Mononuclear cell (primary cell): ENCODE results near the gene MCM6. TPM values are rescaled to one million over a fixed set of nuclear protein-coding genes. Genes with fewer than 3 reads are reported as not detected.
A peak's percentile ranks its signal among the peaks of the same experiment; 100 is the strongest.

Source experiments
- H3K27me3 ChIP-seq: 2 replicates; pipeline ENCODE4 v1.6.0; 2011; ENCODE audit warnings: low read length, control low read depth; ENCODE audit not compliant: insufficient read depth
- H3K4me1 ChIP-seq: 2 replicates; pipeline ENCODE4 v1.5.1; 2011; ENCODE audit warnings: mild to moderate bottlenecking, low read length, control low read depth; ENCODE audit not compliant: insufficient read depth
- H3K4me3 ChIP-seq: 2 replicates; pipeline ENCODE4 v1.5.1; 2011; ENCODE audit warnings: mild to moderate bottlenecking, low read length, moderate library complexity
- H3K9me3 ChIP-seq: 2 replicates; pipeline ENCODE4 v1.5.1; 2011; ENCODE audit warnings: low read depth, mild to moderate bottlenecking, control low read depth, low read length
- total RNA-seq: library from RNA; depleted of rRNA; stranded (reverse); fragments of >200 nt; gene quantifications from one replicate; pipeline ENCODE4 v1.2.3, GENCODE V29; 2012

Gene MCM6
- 29.5 TPM for total RNA-seq

DNA sequence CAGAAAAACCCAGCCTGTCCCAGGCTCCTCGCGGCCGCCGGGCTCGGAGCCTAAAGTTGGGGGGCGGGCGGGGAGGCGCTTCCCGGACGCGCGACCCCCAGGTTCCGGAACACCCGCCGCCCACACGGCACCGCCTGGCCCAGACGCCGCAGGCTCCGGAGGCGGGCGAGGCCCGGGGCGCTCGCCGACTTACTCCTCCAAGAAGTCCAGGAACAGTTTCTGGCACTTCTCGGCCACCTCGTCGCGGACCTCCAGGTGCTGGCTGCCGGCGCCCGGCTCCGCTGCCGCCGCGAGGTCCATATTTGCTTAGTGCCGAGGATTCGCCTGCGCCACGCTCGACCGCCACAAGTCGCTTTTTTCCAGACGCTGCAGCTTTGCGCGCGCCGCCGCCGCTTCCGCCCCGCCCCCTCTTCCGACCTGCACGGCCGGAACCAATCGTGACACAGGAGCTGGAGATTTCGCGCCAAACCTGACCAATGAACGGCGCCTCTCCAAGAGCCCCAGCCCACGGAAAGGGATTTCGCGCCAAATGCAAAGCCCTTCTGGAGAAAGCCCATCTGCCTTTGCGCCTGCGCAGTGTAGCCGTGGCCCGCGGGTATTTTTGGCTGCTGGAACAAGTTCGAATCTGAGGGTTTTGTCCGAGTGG is at the start of gene MCM6:
MCM6 (minus strand) TSS at position 378 of the 646 bp plus-strand sequence; CDS start at position 300, 78 bp downstream.
- H3K27me3 ChIP-seq = no peaks in the 10 kb centered on the region
- peaks cover 27% of the 10 kb centered on the region for H3K4me1 ChIP-seq
- no peaks in the 10 kb centered on the region for H3K9me3 ChIP-seq
- peak within 1 kb of the TSS; percentile 69 for H3K4me3 ChIP-seq

GRCh38 chr2:135925571-135925970 is 49.3 kb upstream of the MCM6 start:
- no peaks in the 10 kb centered on the region for H3K9me3 ChIP-seq
- H3K4me1 ChIP-seq = no peaks in the 10 kb centered on the region
- no peak overlapping the region for H3K4me3 ChIP-seq
- no peaks in the 10 kb centered on the region for H3K27me3 ChIP-seq

GRCh38 chr2:135916207-135916606 is 40.0 kb upstream of the MCM6 start:
- no peak overlapping the region for H3K4me3 ChIP-seq
- H3K4me1 ChIP-seq = no peaks in the 10 kb centered on the region
- no peaks in the 10 kb centered on the region for H3K27me3 ChIP-seq
- H3K9me3 ChIP-seq = no peaks in the 10 kb centered on the region

DNA sequence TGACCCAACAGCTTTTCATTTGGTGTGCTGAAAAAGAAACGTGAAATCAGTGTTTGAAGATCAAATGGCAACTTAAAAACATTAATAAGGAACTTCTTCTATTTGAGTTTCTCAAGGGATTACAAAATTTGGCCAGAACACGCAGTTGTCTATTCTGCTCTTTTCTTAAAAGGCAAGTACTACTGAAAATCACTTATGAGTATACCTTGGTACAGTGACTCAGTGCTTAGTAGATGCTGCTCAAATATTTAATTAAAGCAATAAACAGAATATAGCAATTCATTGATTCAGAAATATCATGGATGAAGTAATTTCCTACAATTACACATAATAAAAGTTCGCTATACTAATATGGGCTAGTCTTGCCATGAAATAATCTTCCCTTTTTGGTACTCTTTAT is 38.2 kb upstream of the MCM6 start:
- no peaks in the 10 kb centered on the region for H3K4me1 ChIP-seq
- H3K27me3 ChIP-seq = no peaks in the 10 kb centered on the region
- no peak overlapping the region for H3K4me3 ChIP-seq
- no peaks in the 10 kb centered on the region for H3K9me3 ChIP-seq

- H3K4me3 ChIP-seq = no peak overlapping the region
- H3K9me3 ChIP-seq = no peaks in the 10 kb centered on the region
- H3K27me3 ChIP-seq = no peaks in the 10 kb centered on the region
- no peaks in the 10 kb centered on the region for H3K4me1 ChIP-seq
These were observed 37.6 kb upstream of the MCM6 start for GRCh38 chr2:135913727-135914365.

- Histone ChIP-seq H3K4me3 (no peak overlapping the region), H3K9me3 (no peaks in the 10 kb centered on the region), H3K4me1 (no peaks in the 10 kb centered on the region), H3K27me3 (no peaks in the 10 kb centered on the region)
These were observed 33.7 kb upstream of the MCM6 start for GRCh38 chr2:135909976-135910375.

DNA sequence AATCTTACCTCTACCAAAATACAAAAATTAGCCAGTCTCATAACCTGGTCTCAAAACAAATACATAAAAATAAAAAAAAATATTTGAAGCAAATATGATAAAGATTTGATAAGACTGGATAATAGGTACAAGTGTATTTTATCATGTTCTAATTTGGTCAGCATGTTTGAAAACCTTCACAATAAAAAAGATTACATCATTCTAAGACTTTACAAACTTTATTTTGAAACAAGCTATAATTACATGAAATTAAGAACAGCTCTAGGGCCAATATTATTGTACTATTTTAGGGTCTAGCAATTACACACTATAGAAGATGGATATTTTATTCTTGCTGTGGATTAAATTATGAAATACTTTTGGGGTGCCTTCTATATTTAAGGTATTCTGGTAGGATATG is 29.4 kb upstream of the MCM6 start:
- H3K4me1 ChIP-seq = no peaks in the 10 kb centered on the region

DNA sequence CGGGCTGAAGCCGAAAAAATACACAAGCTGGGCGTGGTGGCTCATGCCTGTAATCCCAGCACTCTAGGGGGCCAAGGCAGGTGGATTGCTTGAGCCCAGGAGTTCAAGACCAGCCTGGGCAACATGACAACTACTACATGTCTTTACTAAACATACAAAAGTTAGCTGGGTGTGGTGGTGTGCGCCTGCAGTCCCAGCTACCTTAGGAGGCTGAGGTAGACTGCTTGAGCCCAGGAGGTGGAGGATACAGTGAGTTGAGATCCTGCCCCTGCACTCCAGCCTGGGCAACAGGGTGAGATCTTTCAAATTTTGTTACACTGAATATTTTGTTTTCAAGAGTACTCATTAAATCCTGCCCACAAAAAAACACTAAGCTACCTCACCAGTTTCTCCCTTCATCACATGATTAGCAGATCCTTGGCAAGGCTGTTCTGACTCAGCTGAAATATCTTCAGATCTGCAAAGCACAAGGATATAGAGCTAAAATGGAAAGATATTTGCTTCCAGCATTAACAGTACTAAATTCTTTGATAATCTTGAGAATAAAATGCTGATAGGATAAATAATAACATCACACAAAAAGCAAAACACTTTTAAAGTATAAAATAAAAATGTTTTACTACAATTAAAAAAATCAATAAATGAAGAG is 28.2 kb upstream of the MCM6 start:
- Histone ChIP-seq H3K4me3 (no peak overlapping the region), H3K27me3 (no peaks in the 10 kb centered on the region), H3K4me1 (no peaks in the 10 kb centered on the region), H3K9me3 (no peaks in the 10 kb centered on the region)

More for the DNA sequence above, 29.4 kb upstream of the MCM6 start:
- H3K27me3 ChIP-seq = no peaks in the 10 kb centered on the region
- H3K4me3 ChIP-seq = no peak overlapping the region
- H3K9me3 ChIP-seq = no peaks in the 10 kb centered on the region

GRCh38 chr2:135903650-135904049 is 27.4 kb upstream of the MCM6 start:
- Histone ChIP-seq H3K9me3 (no peaks in the 10 kb centered on the region), H3K27me3 (no peaks in the 10 kb centered on the region), H3K4me1 (no peaks in the 10 kb centered on the region), H3K4me3 (no peak overlapping the region)

DNA sequence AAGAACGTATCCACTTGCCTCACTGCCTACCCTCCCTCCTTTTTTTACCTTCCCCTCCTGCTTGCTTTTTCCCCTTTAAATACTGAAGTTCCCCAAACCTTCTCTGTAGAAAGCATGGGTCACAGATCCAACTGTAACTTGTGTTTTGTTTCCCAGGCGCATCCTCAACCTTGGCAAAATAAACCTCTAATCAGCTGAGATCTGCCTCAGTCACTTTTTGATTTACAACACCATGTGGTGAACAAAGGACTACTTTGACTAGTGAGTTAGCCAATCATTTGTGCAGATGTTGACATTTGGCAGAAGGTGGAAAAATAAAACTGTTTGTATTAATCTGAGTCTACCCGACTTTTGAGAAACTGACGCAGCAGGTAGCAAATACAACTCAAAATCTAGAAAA is 23.3 kb upstream of the MCM6 start:
- no peaks in the 10 kb centered on the region for H3K4me1 ChIP-seq
- no peaks in the 10 kb centered on the region for H3K9me3 ChIP-seq
- no peak overlapping the region for H3K4me3 ChIP-seq
- no peaks in the 10 kb centered on the region for H3K27me3 ChIP-seq

GRCh38 chr2:135898234-135898786 is 22.1 kb upstream of the MCM6 start:
- no peaks in the 10 kb centered on the region for H3K27me3 ChIP-seq
- no peak overlapping the region for H3K4me3 ChIP-seq
- H3K4me1 ChIP-seq = peaks cover 5% of the 10 kb centered on the region
- H3K9me3 ChIP-seq = no peaks in the 10 kb centered on the region

DNA sequence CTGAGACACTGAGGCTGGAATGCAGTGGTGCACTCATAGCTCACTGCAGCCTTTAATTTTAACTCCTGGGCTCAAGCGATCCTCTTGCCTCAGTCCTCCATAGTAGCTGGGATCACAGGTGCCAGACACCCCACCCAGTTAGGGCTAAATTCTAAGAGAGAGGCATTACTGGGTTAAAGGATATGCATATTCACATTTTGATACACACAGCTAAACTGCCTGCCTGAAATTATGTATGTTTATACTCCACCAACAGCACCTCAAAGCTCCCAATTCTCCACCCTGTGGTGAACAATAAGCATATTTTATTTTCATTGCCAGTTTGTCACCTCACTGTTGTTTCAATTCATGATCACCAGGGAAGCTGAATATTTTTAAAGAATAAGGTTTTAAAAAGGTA is 18.7 kb upstream of the MCM6 start:
- Histone ChIP-seq H3K27me3 (no peaks in the 10 kb centered on the region), H3K4me3 (no peak overlapping the region), H3K4me1 (peaks cover 30% of the 10 kb centered on the region), H3K9me3 (no peaks in the 10 kb centered on the region)

DNA sequence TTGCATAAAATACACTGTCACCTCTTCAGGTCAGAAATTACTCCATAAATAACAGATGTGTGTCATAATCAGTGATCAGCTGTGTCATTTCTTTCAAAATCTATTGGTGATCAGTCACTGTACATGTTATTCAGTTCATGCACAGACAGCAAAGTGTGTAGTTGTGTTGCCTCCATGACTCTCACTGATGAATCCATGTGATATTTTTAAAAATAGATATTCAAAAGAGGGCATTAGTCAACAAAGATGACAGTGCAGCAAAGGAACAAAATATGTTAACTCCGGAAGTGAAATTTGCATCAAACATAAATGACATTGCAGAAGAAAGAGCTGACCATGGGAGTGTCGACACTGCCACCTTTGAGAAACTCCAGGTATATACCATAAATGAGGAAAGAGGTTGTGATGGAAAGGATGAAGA is 17.1 kb upstream of the MCM6 start:
- Histone ChIP-seq H3K27me3 (no peaks in the 10 kb centered on the region), H3K4me3 (no peak overlapping the region), H3K9me3 (no peaks in the 10 kb centered on the region), H3K4me1 (peaks cover 30% of the 10 kb centered on the region)

- Histone ChIP-seq H3K4me1 (peaks cover 30% of the 10 kb centered on the region), H3K9me3 (no peaks in the 10 kb centered on the region), H3K27me3 (no peaks in the 10 kb centered on the region), H3K4me3 (no peak overlapping the region)
These were observed 14.6 kb upstream of the MCM6 start for GRCh38 chr2:135890835-135891234.

- peaks cover 30% of the 10 kb centered on the region for H3K4me1 ChIP-seq
- no peaks in the 10 kb centered on the region for H3K27me3 ChIP-seq
- H3K9me3 ChIP-seq = no peaks in the 10 kb centered on the region
- H3K4me3 ChIP-seq = no peak overlapping the region
These were observed 13.9 kb upstream of the MCM6 start for GRCh38 chr2:135890149-135890548.
